HG03135 (cell line): Measurements from ENCODE around the gene NEDD9.

ENCODE experiments used
- ATAC-seq: cut with Tn5 transposase; IDR thresholded peaks from one replicate; pipeline ENCODE4 v1.9.1; 2021; ENCODE audit warnings: mild to moderate bottlenecking, moderate library complexity; ENCODE audit not compliant: unreplicated experiment

Gene NEDD9

DNA sequence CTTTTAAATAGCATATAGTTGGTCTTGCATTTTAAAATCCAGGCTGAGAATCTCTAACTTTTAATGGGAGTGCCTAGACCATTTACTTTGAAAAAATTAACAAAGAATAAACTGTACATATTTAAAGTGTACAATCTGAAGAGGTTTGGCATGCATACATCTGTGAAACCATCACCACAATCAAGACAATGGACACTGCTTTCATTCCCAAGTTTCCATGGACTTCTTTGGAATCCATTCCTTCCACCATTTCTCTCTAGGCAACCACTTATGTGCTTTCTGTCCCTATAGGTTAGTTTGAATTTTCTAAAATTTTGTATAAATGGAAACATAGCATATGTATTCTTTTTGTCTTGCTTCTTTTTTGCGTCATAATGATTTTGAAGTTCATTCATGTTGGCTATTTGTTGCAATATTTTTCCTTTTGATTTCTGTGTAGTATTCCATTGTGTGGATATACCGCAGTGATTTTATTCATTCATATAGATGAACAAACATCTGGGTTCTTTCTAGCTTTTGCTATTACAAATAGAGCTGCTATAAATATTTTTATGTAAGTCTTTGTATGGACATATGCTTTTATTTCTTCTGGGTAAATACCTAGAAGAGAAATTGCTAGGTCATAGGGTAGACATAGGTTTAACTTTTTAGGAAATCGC lies 50.9 kb downstream of the NEDD9 start:
- no peak for ATAC-seq

GRCh38 chr6:11179419-11180202 lies 52.9 kb downstream of the NEDD9 start:
- ATAC-seq = no peak

GRCh38 chr6:11179088-11179418 lies 53.4 kb downstream of the NEDD9 start:
- ATAC-seq = no peak

DNA sequence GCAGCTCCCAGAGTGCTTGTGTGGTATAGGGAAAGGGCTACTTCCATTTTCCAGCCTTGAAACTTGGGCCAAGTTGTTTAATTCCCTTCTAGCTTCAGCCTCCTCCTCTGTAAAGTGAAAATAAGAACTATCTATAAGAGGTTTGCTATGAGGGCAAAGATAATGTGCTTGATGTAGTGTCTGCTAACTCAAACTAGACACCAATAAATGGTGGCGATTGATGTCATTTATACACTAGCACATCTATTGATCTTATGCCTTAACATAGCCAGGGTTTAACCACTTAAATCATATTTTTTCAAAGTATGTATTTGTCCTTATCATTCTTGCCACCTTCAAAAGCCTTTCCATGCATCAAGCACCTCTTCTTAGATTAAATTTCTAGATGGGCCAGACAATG lies 55.2 kb downstream of the NEDD9 start:
- ATAC-seq = no peak

DNA sequence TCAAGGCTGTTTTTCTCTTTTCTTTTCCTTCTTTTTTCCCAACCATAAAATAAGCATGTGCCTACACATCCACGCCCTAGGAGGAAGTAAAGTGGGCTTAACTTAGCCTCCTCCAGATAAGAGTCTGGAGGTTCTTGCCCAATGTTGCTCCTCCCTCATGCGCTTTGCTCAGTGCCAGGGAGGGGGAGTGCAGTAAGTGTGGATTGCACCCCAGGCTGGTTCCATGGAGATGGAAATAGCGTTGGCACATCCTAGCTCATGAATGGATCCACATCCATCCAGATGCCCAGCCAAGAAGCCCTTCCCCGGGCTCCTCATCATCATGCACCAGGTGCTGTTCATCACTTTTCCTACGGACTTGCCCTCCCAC lies 58.2 kb downstream of the NEDD9 start:
- no peak for ATAC-seq

- ATAC-seq = no peak
Observed at GRCh38 chr6:11172501-11173327, 59.8 kb downstream of the NEDD9 start.

DNA sequence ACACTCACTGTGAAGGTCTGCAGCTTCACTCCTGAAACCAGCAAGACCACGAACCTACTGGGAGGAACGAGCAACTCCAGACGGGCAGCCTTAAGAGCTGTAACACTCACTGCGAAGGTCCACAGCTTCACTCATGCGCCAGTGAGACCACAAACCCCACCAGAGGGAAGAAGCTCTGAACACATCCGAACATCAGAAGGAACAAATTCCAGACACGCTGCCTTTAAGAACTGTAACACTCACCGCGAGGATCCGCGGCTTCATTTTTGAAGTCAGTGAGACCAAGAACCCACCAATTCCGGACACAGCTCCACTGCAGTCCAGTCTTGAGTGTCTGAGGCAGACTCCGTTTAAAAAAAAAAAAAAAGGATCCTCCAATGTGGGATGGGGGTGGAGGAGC lies 60.5 kb downstream of the NEDD9 start:
- no peak for ATAC-seq

DNA sequence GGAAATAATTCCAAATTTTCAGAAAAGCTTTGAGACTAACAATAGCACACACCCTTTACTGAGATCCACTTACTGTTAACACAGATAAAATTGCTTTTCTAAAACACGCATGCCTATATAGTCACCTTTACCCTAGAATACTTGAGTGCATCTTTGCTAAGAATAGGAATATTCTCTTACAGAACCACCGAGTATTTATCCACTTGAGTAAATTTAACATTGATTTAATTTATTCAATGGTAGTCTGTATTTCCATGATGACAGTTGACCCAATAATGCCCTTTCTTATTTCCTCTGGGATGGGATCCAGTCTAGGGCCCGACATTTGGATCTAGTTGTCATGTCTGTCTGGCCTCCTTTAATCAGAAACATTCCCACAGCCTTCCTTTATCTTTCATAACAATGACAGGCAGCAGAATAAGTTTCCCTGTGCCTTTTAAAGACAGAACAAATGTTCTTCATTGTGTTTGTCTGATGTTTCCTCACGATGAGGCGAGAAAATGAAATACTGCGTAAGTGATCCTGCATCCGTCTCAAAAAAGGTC lies 64.3 kb downstream of the NEDD9 start:
- ATAC-seq = no peak

- no peak for ATAC-seq
Observed at GRCh38 chr6:11166948-11167347, 65.5 kb downstream of the NEDD9 start.

GRCh38 chr6:11164717-11165646 lies 67.5 kb downstream of the NEDD9 start:
- no peak for ATAC-seq

- no peak for ATAC-seq
Observed at GRCh38 chr6:11163932-11164331, 68.5 kb downstream of the NEDD9 start.

- no peak for ATAC-seq
Observed at GRCh38 chr6:11162262-11162661, 70.2 kb downstream of the NEDD9 start.

GRCh38 chr6:11161031-11161956 lies 71.2 kb downstream of the NEDD9 start:
- no peak for ATAC-seq

- no peak for ATAC-seq
Observed at GRCh38 chr6:11160199-11160598, 72.3 kb downstream of the NEDD9 start.

GRCh38 chr6:11155589-11155988 lies 76.9 kb downstream of the NEDD9 start:
- no peak for ATAC-seq

GRCh38 chr6:11153447-11153846 lies 79.0 kb downstream of the NEDD9 start:
- ATAC-seq = no peak

GRCh38 chr6:11152581-11152980 lies 79.9 kb downstream of the NEDD9 start:
- no peak for ATAC-seq

DNA sequence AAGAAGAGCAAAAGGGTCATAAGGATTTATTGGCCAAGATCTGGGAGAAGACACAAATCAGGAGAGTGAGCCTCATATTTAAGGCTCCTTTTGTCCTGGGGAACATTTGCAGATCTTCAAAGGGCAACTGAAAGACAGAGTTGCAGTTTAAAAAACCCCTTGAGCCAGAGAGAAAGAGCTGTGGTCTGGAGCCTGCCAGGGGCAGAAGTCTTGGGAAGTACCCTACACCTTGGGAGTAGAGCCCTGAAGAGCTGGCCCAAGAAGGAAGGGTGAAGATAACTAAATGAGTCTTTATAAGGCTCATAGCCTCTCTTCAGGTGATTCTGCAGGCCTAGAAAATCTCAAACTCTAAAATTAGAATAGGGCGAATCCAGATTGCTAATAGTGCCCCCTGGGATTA lies 81.0 kb downstream of the NEDD9 start:
- no peak for ATAC-seq

DNA sequence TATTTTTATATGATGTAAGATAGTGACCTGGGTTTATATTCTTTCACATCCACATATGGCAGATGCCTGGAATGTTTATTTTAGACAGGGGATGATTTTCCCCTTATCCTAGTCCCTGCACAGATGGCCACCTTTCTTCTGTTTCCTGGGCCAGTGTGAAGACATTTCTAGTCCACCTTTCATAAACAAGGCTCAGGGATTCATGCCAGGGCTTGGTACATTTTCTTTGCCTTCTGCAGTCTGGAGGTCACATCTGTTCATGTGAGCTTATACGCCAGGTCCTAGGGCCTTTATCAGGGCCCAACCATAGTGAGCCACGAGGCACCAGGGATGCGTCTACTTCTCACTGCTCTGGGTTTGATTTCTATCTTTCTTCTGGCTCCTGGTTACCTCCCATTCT lies 82.9 kb downstream of the NEDD9 start:
- no peak for ATAC-seq
